Spleen (tissue), 11 donors: ENCODE results near the gene MYO5A. TPM values are rescaled to one million over a fixed set of nuclear protein-coding genes. Genes with fewer than 3 reads are reported as not detected.

ENCODE experiments used
- DNase-seq: peaks from one replicate; pipeline ENCODE4 v3.0.0-alpha.2; 2020
- H3K27ac ChIP-seq, 8 donors: fragments of 200-600 bp; sonication (generic) in 7 of 8; 1 replicate in 4 of 8; 2 replicates in 4 of 8; pipeline versions ENCODE4 v1.5.0 to v1.8.0; 2016 to 2021; ENCODE audit warnings: inconsistent platforms in 4 of 8, mild to moderate bottlenecking in 4 of 8, moderate library complexity in 1 of 8
- H3K27me3 ChIP-seq, 7 donors: fragments of 200-600 bp; sonication (generic) in 6 of 7; replicated peaks in 1 of 7; 1 replicate in 4 of 7; 2 replicates in 3 of 7; pipeline versions ENCODE4 v1.5.0 to v1.8.0; 2016 to 2021; ENCODE audit warnings: inconsistent platforms in 3 of 7, mild to moderate bottlenecking in 1 of 7
- H3K36me3 ChIP-seq, 6 donors: fragments of 200-600 bp; sonication (generic) in 5 of 6; 1 replicate in 4 of 6; 2 replicates in 2 of 6; pipeline versions ENCODE4 v1.5.0 to v1.8.0; 2016 to 2021; ENCODE audit warnings: inconsistent platforms in 2 of 6
- H3K4me1 ChIP-seq, 6 donors: fragments of 200-600 bp; sonication (generic) in 5 of 6; 1 replicate in 3 of 6; 2 replicates in 3 of 6; pipeline versions ENCODE4 v1.5.0 to v1.8.0; 2016 to 2021; ENCODE audit warnings: inconsistent platforms in 3 of 6
- H3K4me3 ChIP-seq, 8 donors: fragments of 200-600 bp; sonication (generic) in 7 of 8; 1 replicate in 4 of 8; 2 replicates in 4 of 8; pipeline versions ENCODE4 v1.5.0 to v1.8.0; 2016 to 2021; ENCODE audit warnings: inconsistent platforms in 4 of 8, mild to moderate bottlenecking in 4 of 8, moderate library complexity in 2 of 8
- H3K9me3 ChIP-seq, 8 donors: fragments of 200-600 bp; sonication (generic) in 7 of 8; 1 replicate in 4 of 8; 2 replicates in 4 of 8; pipeline versions ENCODE4 v1.5.0 to v1.8.0; 2016 to 2021; ENCODE audit warnings: inconsistent platforms in 4 of 8
- POLR2A ChIP-seq, 3 donors: fragments of 450-650 bp; IDR thresholded peaks; one replicate each; pipeline ENCODE4 v1.5.1; 2017; ENCODE audit warnings: antibody characterized with exemption in 3 of 3, mild to moderate bottlenecking in 1 of 3
- POLR2AphosphoS5 ChIP-seq, 3 donors: sonication (generic); formaldehyde crosslinking; IDR thresholded peaks; one replicate each; pipeline ENCODE4 v1.5.1; 2017; ENCODE audit warnings: antibody characterized with exemption in 3 of 3
- WGBS, 5 donors: extraction: QIAGEN DNeasy Blood & Tissue Kit in 3 of 5; methylation state at CpG; one replicate each; pipeline versions ENCODE4 v1.1.5 to v1.1.7; 2013 to 2018; 5-methylcytosine and 5-hydroxymethylcytosine counted together
- intact Hi-C: fragments of 100-400 bp; cut with DNase I; formaldehyde crosslinking; loops from one replicate; pipeline ENCODE4 v1.15.0; 2023; ENCODE audit warnings: low total_unique reads
- polyA plus RNA-seq, 3 donors: library from polyadenylated mRNA; stranded (reverse); fragments of 200-250 nt; gene quantifications; one replicate each; pipeline ENCODE4 v1.2.1, GENCODE V29; 2013
- total RNA-seq, 7 donors: library from RNA; depleted of rRNA in 3 of 7; stranded (reverse); fragments of >200 nt in 3 of 7; fragmentation: NEBNext Ultra II Directional in 4 of 7; extraction: Animal tissue kit (Norgen Biotek cat#: 25700) in 4 of 7; gene quantifications; one replicate each; pipeline versions ENCODE4 v1.1.0 to v1.2.1, GENCODE V29; 2016 to 2021
- TF ChIP-seq, protein P1 (sequence below), 11 experiments: fragments of 200-600 bp in 7 of 11; fragments of 450-650 bp in 4 of 11; sonication (generic) in 4 of 11; IDR thresholded peaks in 8 of 11; conservative IDR thresholded peaks in 3 of 11; 1 replicate in 7 of 11; 2 replicates in 4 of 11; pipeline versions ENCODE4 v1.4.0 to v1.8.0; 2016 to 2021; ENCODE audit warnings: antibody characterized with exemption in 11 of 11, inconsistent platforms in 4 of 11, mild to moderate bottlenecking in 1 of 11
- donor health status: healthy with polysubstance abuse.
- donor health status: DM: no; HTN: no; CAD: no; lungs with moderate emphysema.
- donor health status: DM: no; HTN: no; CAD: no.
- donor health status: Bipolar disorder and iron deficiency.
- donor health status: healthy.
- donor health status: DM: no; HTN: no; CAD: no.
- donor health status: DM: yes; HTN: yes; CAD: no.

The MYO5A gene
- total and polyA plus RNA-seq, 10 donors = 4.7 to 48.3 (median 35.4) TPM

DNA sequence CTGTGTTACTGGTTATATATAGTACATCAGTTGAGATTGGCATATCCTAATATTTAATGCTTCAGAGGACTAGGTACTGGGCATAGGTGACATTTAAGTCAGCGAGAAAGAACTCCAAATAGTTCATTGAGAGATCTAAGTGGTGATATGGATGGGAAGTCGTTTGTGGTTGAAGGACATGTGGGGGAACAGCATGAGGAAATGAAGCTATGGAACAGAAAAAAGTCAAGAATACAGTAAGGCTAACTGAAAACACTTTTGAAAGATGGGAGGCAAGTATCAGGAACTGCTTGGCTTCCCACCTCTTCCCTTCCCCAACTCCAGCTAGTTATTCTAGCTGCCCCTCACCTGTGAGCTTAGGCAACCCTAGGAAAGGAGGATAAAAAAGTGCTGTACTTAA is 3.7 kb upstream of the MYO5A start:
- Histone ChIP-seq H3K4me3 (no peak overlapping the region), H3K36me3 (no peaks in the 10 kb centered on the region), H3K4me1 (peaks cover 0 to 24% (median 18%) of the 10 kb centered on the region in 6 donors), H3K27ac (no peak overlapping the region), H3K27me3 (peaks cover 0 to 12% (median 0%) of the 10 kb centered on the region in 7 donors), H3K9me3 (no peaks in the 10 kb centered on the region)
- intact Hi-C loops = no loop called here
- DNase-seq = no peak
- TF ChIP-seq, protein P1, sequence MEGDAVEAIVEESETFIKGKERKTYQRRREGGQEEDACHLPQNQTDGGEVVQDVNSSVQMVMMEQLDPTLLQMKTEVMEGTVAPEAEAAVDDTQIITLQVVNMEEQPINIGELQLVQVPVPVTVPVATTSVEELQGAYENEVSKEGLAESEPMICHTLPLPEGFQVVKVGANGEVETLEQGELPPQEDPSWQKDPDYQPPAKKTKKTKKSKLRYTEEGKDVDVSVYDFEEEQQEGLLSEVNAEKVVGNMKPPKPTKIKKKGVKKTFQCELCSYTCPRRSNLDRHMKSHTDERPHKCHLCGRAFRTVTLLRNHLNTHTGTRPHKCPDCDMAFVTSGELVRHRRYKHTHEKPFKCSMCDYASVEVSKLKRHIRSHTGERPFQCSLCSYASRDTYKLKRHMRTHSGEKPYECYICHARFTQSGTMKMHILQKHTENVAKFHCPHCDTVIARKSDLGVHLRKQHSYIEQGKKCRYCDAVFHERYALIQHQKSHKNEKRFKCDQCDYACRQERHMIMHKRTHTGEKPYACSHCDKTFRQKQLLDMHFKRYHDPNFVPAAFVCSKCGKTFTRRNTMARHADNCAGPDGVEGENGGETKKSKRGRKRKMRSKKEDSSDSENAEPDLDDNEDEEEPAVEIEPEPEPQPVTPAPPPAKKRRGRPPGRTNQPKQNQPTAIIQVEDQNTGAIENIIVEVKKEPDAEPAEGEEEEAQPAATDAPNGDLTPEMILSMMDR (IDR thresholded peaks at IDR 0.05 in 8 of 11, conservative IDR thresholded peaks at IDR 0.05 in 3 of 11) = no peak
- no peak for TF ChIP-seq POLR2AphosphoS5 (IDR thresholded peaks at IDR 0.05)
- no peak for TF ChIP-seq POLR2A (IDR thresholded peaks at IDR 0.05)
- 14 to 34% (median 20%) methylated on average over 2 of the region's 2 CpGs for WGBS, 5 donors

DNA sequence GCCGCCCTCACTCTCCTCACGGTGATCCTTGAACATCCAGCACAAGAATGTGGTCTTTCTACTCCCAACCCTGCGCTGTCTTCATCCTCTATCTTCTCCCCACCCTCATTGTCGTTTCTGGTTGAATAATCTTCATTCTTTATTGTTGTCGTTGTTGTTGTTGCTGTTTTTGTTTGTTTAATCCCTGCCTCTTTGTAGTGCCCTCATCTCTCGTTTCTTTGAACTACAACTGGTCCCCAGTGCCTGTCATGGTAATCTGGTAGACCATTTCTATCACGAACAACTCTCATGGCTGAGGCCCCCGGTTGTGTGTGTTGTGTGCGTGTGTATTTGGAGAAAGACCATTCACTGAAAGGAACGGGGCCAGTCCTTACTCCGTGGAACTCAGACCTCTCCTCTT is 1.3 kb upstream of the MYO5A start:
- intact Hi-C loops = no loop called here
- Histone ChIP-seq H3K27ac (peak overlapping the region in 4 of 8 donors; percentile 83 to 94 (median 92)), H3K4me3 (peak overlapping the region in 5 of 8 donors; percentile 75 to 82 (median 81)), H3K27me3 (peaks cover 0 to 12% (median 0%) of the 10 kb centered on the region in 7 donors), H3K4me1 (peaks cover 0 to 48% (median 27%) of the 10 kb centered on the region in 6 donors), H3K9me3 (no peaks in the 10 kb centered on the region), H3K36me3 (no peaks in the 10 kb centered on the region)
- WGBS, 5 donors = 36 to 52% (median 39%) methylated on average over 11 of the region's 11 CpGs
- TF ChIP-seq POLR2AphosphoS5 (IDR thresholded peaks at IDR 0.05) (no peak), POLR2A (IDR thresholded peaks at IDR 0.05) (no peak)
- TF ChIP-seq, protein P1 (IDR thresholded peaks at IDR 0.05 in 8 of 11, conservative IDR thresholded peaks at IDR 0.05 in 3 of 11) = no peak
- DNase-seq = no peak

DNA sequence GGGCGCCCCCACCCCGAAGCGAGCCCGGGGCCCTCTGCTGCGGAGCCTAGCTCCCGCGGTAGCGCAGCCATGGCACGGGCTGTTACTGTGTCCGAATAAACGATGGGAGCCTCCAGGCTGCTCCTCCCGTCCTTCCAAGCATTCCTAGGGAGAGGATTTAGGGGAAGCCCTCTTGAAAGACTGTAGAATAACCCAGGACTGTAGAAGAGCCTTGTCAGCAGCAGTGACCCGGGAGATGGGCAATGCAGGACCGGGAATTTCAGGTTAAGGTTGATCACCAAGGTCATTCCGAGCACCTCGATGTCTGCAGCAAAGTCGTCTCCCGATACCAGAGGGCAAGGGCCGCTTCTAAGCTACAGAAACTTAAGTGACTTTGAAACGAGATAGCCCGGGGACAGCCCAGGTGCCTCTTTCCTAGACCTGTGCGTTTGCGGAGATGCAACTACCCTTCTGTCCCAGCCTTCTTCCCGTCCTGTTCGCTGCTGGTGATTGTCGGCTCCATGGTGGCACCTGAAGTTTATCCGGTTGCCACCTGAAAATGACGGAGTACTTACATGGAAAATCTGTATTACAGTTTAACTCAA is 753 bp upstream of the MYO5A start:
- 2 to 7% (median 2%) methylated on average over 16 to 28 of the region's 28 CpGs for WGBS, 5 donors
- peaks cover 0 to 53% (median 28%) of the 10 kb centered on the region in 6 donors for H3K4me1 ChIP-seq
- H3K27me3 ChIP-seq = peaks cover 0 to 12% (median 0%) of the 10 kb centered on the region in 7 donors
- intact Hi-C loops = no loop called here
- TF ChIP-seq POLR2A (IDR thresholded peaks at IDR 0.05) = no peak
- TF ChIP-seq, protein P1 (IDR thresholded peaks at IDR 0.05 in 8 of 11, conservative IDR thresholded peaks at IDR 0.05 in 3 of 11) = no peak
- TF ChIP-seq POLR2AphosphoS5 (IDR thresholded peaks at IDR 0.05) = no peak
- peak; percentile 77 for DNase-seq
- no peaks in the 10 kb centered on the region for H3K9me3 ChIP-seq
- H3K27ac ChIP-seq = peak overlapping the region; percentile 66 to 94 (median 86)
- no peaks in the 10 kb centered on the region for H3K36me3 ChIP-seq
- peak overlapping the region; percentile 73 to 83 (median 79) for H3K4me3 ChIP-seq

DNA sequence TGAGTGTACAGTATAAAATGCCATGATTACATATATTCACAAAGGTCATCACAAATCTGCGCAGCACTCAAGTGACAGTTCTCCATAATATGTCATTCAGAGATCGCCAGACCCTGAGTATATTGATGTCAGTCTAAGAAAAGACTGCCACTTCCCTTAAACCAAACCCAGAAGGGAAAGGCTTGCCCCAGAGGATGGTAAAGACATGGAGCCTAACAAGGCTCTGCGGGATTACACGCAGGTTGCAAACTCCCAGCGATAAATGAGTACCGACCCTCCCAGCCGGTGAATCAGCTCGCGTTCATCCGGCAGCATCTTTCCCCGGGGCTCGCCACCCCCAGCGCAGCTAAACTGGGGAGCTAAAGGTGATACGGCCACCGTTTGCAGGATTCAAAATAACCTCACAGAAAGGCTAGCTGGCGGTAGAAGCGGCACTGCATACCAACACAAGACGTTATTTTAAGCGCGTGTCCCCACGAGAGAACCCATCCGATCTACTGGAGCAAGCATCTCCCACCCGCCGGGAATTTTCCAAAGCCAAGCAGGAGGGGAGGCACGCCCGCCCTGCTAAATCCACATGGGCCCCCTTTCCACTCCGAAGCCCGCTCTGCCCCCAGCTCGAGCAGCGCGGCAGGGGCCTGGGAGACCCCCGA is 643 bp downstream of the MYO5A start:
- peak; percentile 84 for DNase-seq
- WGBS, 5 donors = 3 to 10% (median 4%) methylated on average over 17 to 32 of the region's 32 CpGs
- H3K36me3 ChIP-seq = no peaks in the 10 kb centered on the region
- H3K27ac ChIP-seq = peak overlapping the region; percentile 83 to 94 (median 86)
- H3K27me3 ChIP-seq = peaks cover 0 to 12% (median 0%) of the 10 kb centered on the region in 7 donors
- no peaks in the 10 kb centered on the region for H3K9me3 ChIP-seq
- intact Hi-C loops = no loop called here
- peaks cover 0 to 67% (median 33%) of the 10 kb centered on the region in 6 donors for H3K4me1 ChIP-seq
- no peak for TF ChIP-seq POLR2AphosphoS5 (IDR thresholded peaks at IDR 0.05)
- TF ChIP-seq, protein P1 (IDR thresholded peaks at IDR 0.05 in 8 of 11, conservative IDR thresholded peaks at IDR 0.05 in 3 of 11) = no peak
- no peak for TF ChIP-seq POLR2A (IDR thresholded peaks at IDR 0.05)
- H3K4me3 ChIP-seq = peak overlapping the region; percentile 73 to 83 (median 79)
